GM23338 (cell line): ENCODE data around the gene GNS. TPM values are rescaled to one million over a fixed set of nuclear protein-coding genes. Genes with fewer than 3 reads are reported as not detected.

ENCODE experiments used
- ATAC-seq: fragments of 200-7000 bp; cut with Tn5 transposase; 3 replicates; pipeline ENCODE4 v1.9.1; 2020
- DNase-seq: peaks from one replicate; pipeline ENCODE4 v3.0.0-alpha.2; 2015; ENCODE audit warnings: low spot score
- H2AFZ ChIP-seq: fragments of 200-600 bp; sonication (generic); 2 replicates; pipeline ENCODE4 v1.8.0; 2016; ENCODE audit warnings: antibody characterized with exemption, mild to moderate bottlenecking, moderate library complexity
- H3F3A ChIP-seq: fragments of 200-600 bp; sonication (generic); replicated peaks from 2 replicates; pipeline ENCODE4 v1.8.0; 2017; ENCODE audit warnings: antibody characterized with exemption, mixed run types, low read depth
- H3K27ac ChIP-seq: fragments of 200-600 bp; sonication (generic); 2 replicates; pipeline ENCODE4 v1.6.1; 2016; ENCODE audit warnings: low read depth
- H3K27me3 ChIP-seq: fragments of 200-600 bp; sonication (generic); 2 replicates; pipeline ENCODE4 v1.8.0; 2016; ENCODE audit warnings: mild to moderate bottlenecking, mixed run types, moderate library complexity; ENCODE audit not compliant: insufficient read depth
- H3K36me3 ChIP-seq: fragments of 200-600 bp; sonication (generic); 2 replicates; pipeline ENCODE4 v1.8.0; 2016; ENCODE audit warnings: mild to moderate bottlenecking; ENCODE audit not compliant: insufficient read depth
- H3K4me1 ChIP-seq: fragments of 200-600 bp; sonication (generic); 2 replicates; pipeline ENCODE4 v1.8.0; 2016; ENCODE audit warnings: mild to moderate bottlenecking, moderate library complexity; ENCODE audit not compliant: insufficient read depth
- H3K4me2 ChIP-seq: fragments of 200-600 bp; sonication (generic); 2 replicates; pipeline ENCODE4 v1.7.1; 2017; ENCODE audit warnings: mixed run types
- H3K4me3 ChIP-seq: fragments of 200-600 bp; sonication (generic); 2 replicates; pipeline ENCODE4 v1.6.1; 2016; ENCODE audit warnings: mixed run types
- H3K79me2 ChIP-seq: fragments of 200-600 bp; sonication (generic); replicated peaks from 2 replicates; pipeline ENCODE4 v1.8.0; 2017; ENCODE audit warnings: mild to moderate bottlenecking; ENCODE audit not compliant: insufficient read depth
- H3K9me2 ChIP-seq: fragments of 200-600 bp; sonication (generic); 2 replicates; pipeline ENCODE4 v1.8.0; 2017; ENCODE audit not compliant: insufficient read depth
- H4K20me1 ChIP-seq: fragments of 200-600 bp; sonication (generic); replicated peaks from 2 replicates; pipeline ENCODE4 v1.8.0; 2017; ENCODE audit warnings: mild to moderate bottlenecking; ENCODE audit not compliant: insufficient read depth
- H3K27ac Mint-ChIP-seq: 2 replicates; pipeline ENCODE4 v1.8.0; 2020; ENCODE audit warnings: inconsistent platforms, mild to moderate bottlenecking, moderate library complexity, mixed read lengths
- H3K27me3 Mint-ChIP-seq: 3 replicates; pipeline ENCODE4 v1.8.0; 2022; ENCODE audit warnings: low read depth, mild to moderate bottlenecking, moderate library complexity, mixed read lengths, inconsistent platforms; ENCODE audit not compliant: insufficient read depth, poor library complexity
- H3K36me3 Mint-ChIP-seq: 3 replicates; pipeline ENCODE4 v1.8.0; 2021; ENCODE audit warnings: low read depth, mild to moderate bottlenecking, inconsistent platforms, moderate library complexity, mixed read lengths
- H3K4me1 Mint-ChIP-seq: 3 replicates; pipeline ENCODE4 v1.8.0; 2020; ENCODE audit warnings: mild to moderate bottlenecking, inconsistent platforms, mixed read lengths
- H3K4me3 Mint-ChIP-seq: 3 replicates; pipeline ENCODE4 v1.8.0; 2021; ENCODE audit warnings: moderate library complexity, mild to moderate bottlenecking, inconsistent platforms, mixed read lengths
- H3K9me3 Mint-ChIP-seq: 3 replicates; pipeline ENCODE4 v1.8.0; 2020; ENCODE audit warnings: moderate library complexity, mild to moderate bottlenecking, inconsistent platforms, mixed read lengths
- CREB1 ChIP-seq: fragments of 250-450 bp; sonication (Bioruptor Pico); IDR thresholded peaks from 2 replicates; pipeline ENCODE4 v1.5.0; 2020; ENCODE audit warnings: low read depth, mild to moderate bottlenecking, moderate library complexity
- EZH2 ChIP-seq: fragments of 200-600 bp; sonication (generic); IDR thresholded peaks from one replicate; pipeline ENCODE4 v1.8.0; 2017; ENCODE audit warnings: antibody characterized with exemption, mild to moderate bottlenecking, low read depth; ENCODE audit not compliant: unreplicated experiment
- EZH2phosphoT487 ChIP-seq: fragments of 200-600 bp; sonication (generic); IDR thresholded peaks from one replicate; pipeline ENCODE4 v1.8.1; 2018; ENCODE audit warnings: antibody characterized with exemption; ENCODE audit not compliant: unreplicated experiment
- JUNB ChIP-seq: IDR thresholded peaks from one replicate; pipeline ENCODE4 v1.6.1; 2016; ENCODE audit warnings: antibody characterized with exemption; ENCODE audit not compliant: unreplicated experiment
- NANOG ChIP-seq: IDR thresholded peaks from 2 replicates; pipeline ENCODE4 v1.6.1; 2016; ENCODE audit warnings: antibody characterized with exemption, borderline replicate concordance
- POLR2AphosphoS5 ChIP-seq: IDR thresholded peaks from 2 replicates; pipeline ENCODE4 v1.6.1; 2016; ENCODE audit warnings: antibody characterized with exemption, low read depth
- STAT1 ChIP-seq: IDR thresholded peaks from one replicate; pipeline ENCODE4 v1.6.1; 2016; ENCODE audit warnings: antibody characterized with exemption; ENCODE audit not compliant: unreplicated experiment
- ZNF114 ChIP-seq: fragments of 250-450 bp; sonication (Bioruptor Pico); IDR thresholded peaks from 2 replicates; pipeline ENCODE4 v1.5.0; 2020; ENCODE audit warnings: mild to moderate bottlenecking, moderate library complexity
- ZNF331 ChIP-seq: fragments of 250-450 bp; sonication (Bioruptor Pico); IDR thresholded peaks from 2 replicates; pipeline ENCODE4 v1.5.0; 2020; ENCODE audit warnings: low read depth, mild to moderate bottlenecking, moderate library complexity
- ZNF462 ChIP-seq: fragments of 250-450 bp; sonication (Bioruptor Pico); IDR thresholded peaks from 2 replicates; pipeline ENCODE4 v1.5.0; 2020; ENCODE audit warnings: mild to moderate bottlenecking, moderate library complexity
- polyA plus RNA-seq: library from polyadenylated mRNA; unstranded; fragments of >200 nt; fragmentation: Nextera tagmentation; extraction: Ambion mirVana; gene quantifications from 2 replicates; pipeline ENCODE4 v1.2.1, GENCODE V29; 2016
- total RNA-seq: library from RNA; depleted of rRNA; stranded (reverse); fragments of >200 nt; shearing (Covaris generic); gene quantifications from 2 replicates; pipeline ENCODE4 v1.2.3, GENCODE V29; 2014
- TF ChIP-seq, protein P1 (sequence below): IDR thresholded peaks from 2 replicates; pipeline ENCODE4 v1.6.1; 2016; ENCODE audit warnings: antibody characterized with exemption
- TF ChIP-seq, protein P2 (sequence below), 2 experiments: fragments of 200-600 bp in 1 of 2; sonication (generic) in 1 of 2; conservative IDR thresholded peaks; 2 replicates each; pipeline versions ENCODE4 v1.5.1 to v1.6.1; 2016 to 2017; ENCODE audit warnings: antibody characterized with exemption in 2 of 2, low read depth in 2 of 2, mild to moderate bottlenecking in 2 of 2, moderate library complexity in 1 of 2
- TF ChIP-seq, protein P3 (sequence below): IDR thresholded peaks from one replicate; pipeline ENCODE4 v1.6.1; 2018; ENCODE audit warnings: antibody characterized with exemption; ENCODE audit not compliant: unreplicated experiment

GNS gene
- total and polyA plus RNA-seq, 2 experiments from 2014 or later: 12.3 to 34.9 TPM

GRCh38 chr12:64730588-64730969, 28.6 kb downstream of the GNS start:
- Histone ChIP-seq H3K4me3 (no peak overlapping the region), H3K9me2 (no peaks in the 10 kb centered on the region), H3K27me3 (no peaks in the 10 kb centered on the region), H2AFZ (no peak overlapping the region), H3K4me2 (no peak overlapping the region), H3K27ac (no peak overlapping the region), H4K20me1 (0 out of 2 replicates have a peak, but pooled peaks cover 7% of the 10 kb centered on the region), H3K79me2 (no peaks in the 10 kb centered on the region), H3K36me3 (no peaks in the 10 kb centered on the region), H3K4me1 (no peaks in the 10 kb centered on the region), H3F3A (no peaks in the 10 kb centered on the region)
- ATAC-seq (no peak), DNase-seq (no peak)
- H3K4me1 Mint-ChIP-seq: no peaks in the 10 kb centered on the region
- peaks cover 14% of the 10 kb centered on the region for H3K36me3 Mint-ChIP-seq
- peak overlapping the region; percentile 11 for H3K27ac Mint-ChIP-seq
- peaks cover 2% of the 10 kb centered on the region for H3K27me3 Mint-ChIP-seq
- TF ChIP-seq STAT1 (no peak), NANOG (no peak), ZNF462 (no peak), JUNB (no peak), EZH2phosphoT487 (no peak), ZNF114 (no peak), ZNF331 (CRISPR knock-in tag) (no peak), CREB1 (no peak), EZH2 (no peak), POLR2AphosphoS5 (no peak)
- TF ChIP-seq, protein P1, sequence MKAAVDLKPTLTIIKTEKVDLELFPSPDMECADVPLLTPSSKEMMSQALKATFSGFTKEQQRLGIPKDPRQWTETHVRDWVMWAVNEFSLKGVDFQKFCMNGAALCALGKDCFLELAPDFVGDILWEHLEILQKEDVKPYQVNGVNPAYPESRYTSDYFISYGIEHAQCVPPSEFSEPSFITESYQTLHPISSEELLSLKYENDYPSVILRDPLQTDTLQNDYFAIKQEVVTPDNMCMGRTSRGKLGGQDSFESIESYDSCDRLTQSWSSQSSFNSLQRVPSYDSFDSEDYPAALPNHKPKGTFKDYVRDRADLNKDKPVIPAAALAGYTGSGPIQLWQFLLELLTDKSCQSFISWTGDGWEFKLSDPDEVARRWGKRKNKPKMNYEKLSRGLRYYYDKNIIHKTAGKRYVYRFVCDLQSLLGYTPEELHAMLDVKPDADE: no peak
- TF ChIP-seq, protein P2, sequence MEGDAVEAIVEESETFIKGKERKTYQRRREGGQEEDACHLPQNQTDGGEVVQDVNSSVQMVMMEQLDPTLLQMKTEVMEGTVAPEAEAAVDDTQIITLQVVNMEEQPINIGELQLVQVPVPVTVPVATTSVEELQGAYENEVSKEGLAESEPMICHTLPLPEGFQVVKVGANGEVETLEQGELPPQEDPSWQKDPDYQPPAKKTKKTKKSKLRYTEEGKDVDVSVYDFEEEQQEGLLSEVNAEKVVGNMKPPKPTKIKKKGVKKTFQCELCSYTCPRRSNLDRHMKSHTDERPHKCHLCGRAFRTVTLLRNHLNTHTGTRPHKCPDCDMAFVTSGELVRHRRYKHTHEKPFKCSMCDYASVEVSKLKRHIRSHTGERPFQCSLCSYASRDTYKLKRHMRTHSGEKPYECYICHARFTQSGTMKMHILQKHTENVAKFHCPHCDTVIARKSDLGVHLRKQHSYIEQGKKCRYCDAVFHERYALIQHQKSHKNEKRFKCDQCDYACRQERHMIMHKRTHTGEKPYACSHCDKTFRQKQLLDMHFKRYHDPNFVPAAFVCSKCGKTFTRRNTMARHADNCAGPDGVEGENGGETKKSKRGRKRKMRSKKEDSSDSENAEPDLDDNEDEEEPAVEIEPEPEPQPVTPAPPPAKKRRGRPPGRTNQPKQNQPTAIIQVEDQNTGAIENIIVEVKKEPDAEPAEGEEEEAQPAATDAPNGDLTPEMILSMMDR (conservative IDR thresholded peaks at IDR 0.05; ENCODE audit: low read depth in 2 of 2): no peak
- TF ChIP-seq, protein P3, sequence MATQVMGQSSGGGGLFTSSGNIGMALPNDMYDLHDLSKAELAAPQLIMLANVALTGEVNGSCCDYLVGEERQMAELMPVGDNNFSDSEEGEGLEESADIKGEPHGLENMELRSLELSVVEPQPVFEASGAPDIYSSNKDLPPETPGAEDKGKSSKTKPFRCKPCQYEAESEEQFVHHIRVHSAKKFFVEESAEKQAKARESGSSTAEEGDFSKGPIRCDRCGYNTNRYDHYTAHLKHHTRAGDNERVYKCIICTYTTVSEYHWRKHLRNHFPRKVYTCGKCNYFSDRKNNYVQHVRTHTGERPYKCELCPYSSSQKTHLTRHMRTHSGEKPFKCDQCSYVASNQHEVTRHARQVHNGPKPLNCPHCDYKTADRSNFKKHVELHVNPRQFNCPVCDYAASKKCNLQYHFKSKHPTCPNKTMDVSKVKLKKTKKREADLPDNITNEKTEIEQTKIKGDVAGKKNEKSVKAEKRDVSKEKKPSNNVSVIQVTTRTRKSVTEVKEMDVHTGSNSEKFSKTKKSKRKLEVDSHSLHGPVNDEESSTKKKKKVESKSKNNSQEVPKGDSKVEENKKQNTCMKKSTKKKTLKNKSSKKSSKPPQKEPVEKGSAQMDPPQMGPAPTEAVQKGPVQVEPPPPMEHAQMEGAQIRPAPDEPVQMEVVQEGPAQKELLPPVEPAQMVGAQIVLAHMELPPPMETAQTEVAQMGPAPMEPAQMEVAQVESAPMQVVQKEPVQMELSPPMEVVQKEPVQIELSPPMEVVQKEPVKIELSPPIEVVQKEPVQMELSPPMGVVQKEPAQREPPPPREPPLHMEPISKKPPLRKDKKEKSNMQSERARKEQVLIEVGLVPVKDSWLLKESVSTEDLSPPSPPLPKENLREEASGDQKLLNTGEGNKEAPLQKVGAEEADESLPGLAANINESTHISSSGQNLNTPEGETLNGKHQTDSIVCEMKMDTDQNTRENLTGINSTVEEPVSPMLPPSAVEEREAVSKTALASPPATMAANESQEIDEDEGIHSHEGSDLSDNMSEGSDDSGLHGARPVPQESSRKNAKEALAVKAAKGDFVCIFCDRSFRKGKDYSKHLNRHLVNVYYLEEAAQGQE: no peak
- no peaks in the 10 kb centered on the region for H3K9me3 Mint-ChIP-seq
- H3K4me3 Mint-ChIP-seq: no peak overlapping the region
